ENCODE data around the gene PRUNE2.

The PRUNE2 gene

DNA sequence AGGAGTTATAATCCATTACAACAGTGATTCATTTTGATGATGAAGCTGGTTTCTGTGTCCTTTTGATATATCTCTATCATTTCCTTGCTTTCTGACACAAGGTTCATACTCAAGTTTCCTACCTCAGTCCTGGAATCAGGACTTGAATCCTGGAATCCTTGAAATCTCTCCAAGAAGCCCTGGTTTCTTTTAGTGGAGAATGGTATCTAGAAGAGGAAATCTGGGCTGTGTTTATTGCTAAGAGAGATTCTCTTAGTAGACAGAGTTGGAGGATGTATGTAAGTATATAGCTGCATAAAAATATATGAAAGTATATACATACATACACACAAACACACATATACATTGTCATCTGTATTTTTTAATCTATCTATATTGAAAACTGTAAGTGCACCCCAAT is 332.5 kb downstream of the PRUNE2 start:
- no peak for DNase-seq (ENCODE audit: low read depth)

GRCh38 chr9:76572151-76572550 is 333.8 kb downstream of the PRUNE2 start:
- DNase-seq (ENCODE audit: low read depth), result no peak

DNA sequence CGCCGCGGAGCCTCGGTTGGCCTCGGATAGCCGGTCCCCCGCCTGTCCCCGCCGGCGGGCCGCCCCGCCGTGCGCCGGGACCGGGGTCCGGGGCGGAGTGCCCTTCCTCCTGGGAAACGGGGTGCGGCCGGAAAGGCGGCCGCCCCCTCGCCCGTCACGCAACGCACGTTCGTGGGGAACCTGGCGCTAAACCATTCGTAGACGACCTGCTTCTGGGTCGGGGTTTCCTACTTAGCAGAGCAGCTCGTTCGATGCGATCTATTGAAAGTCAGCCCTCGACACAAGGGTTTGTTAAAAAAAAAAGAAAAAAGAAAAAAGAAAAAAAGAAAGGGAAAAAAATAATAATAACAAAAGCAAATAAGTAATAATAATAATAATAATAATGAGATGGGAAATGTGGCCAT is 334.2 kb downstream of the PRUNE2 start:
- no peak for DNase-seq (ENCODE audit: low read depth)

- DNase-seq (ENCODE audit: low read depth), result no peak
Observed at GRCh38 chr9:76571288-76571687, 334.6 kb downstream of the PRUNE2 start.

DNA sequence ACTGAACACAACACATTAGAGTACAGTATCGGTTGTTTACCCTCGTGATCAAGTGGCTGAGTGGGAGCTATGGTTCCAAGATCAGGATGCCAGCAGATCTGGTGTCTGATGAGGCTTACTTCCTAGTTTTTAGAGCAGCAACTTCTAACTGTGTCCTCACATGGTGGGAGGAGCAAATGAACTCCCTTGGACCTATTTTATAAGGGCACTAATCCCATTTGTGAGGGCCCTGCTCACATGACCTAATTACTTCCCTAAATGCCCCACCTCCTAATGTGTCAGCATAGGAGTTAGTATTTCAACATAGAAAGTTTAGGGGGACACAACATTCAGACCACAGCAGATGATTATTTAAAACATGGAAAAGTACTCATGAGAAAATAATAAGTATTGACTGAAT is 335.1 kb downstream of the PRUNE2 start:
- DNase-seq (ENCODE audit: low read depth), result no peak

DNA sequence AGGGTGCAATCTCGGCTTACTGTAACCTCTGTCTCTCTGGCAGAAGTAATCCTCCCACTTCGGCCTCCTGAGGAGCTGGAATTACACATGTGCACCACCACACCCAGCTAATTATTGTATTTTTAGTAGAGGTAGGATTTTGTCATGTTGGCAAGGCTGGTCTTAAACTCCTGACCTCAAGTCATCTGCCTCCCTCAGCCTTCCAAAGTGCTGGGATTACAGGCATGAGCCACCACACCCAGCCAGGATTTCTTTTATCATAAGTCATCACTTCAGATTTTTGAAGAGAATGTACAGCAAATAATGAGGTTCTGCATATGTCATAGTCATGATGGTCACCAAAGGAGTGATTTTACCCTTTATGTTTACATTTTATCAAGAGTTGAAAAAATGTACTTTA is 338.8 kb downstream of the PRUNE2 start:
- DNase-seq (ENCODE audit: low read depth), result no peak

DNA sequence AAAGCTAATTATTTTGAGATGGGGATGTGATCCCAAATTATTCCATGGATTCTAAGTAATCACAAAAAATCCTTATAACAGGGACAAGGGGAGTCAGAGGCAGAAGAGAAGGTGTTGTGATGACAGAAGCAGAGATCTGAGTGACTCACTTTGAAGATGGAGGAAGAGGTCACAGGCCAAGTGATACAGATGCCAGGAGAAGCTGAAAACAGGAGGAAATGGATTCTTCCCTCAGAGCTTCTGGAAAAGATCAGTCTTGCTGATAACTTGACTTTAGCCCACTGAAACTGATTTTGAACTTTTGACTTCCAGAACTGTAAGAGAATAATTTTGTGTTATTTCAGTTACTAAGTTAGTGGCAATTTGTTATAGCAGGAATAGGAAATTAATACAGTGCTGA is 341.6 kb downstream of the PRUNE2 start:
- DNase-seq (ENCODE audit: low read depth), result no peak

DNA sequence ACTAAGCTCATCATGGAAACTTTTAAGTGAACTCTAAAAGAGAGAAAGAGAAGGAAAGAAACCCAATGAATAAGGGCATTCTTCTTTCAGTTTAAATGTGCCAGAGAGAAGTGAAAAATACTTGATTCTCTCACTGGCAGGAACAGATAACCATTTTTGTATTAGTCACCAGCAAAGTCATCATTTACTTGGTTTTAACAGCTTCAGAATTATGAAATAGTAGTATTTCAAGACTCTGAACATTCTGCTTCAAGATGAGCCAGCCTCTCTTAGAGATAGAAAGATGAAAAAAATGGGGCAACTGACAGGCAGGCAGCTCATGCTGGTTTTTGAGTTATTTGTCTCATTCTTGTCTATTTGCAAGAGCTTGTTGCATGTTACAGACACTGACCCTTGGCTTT is 343.4 kb downstream of the PRUNE2 start:
- no peak for DNase-seq (ENCODE audit: low read depth)

DNA sequence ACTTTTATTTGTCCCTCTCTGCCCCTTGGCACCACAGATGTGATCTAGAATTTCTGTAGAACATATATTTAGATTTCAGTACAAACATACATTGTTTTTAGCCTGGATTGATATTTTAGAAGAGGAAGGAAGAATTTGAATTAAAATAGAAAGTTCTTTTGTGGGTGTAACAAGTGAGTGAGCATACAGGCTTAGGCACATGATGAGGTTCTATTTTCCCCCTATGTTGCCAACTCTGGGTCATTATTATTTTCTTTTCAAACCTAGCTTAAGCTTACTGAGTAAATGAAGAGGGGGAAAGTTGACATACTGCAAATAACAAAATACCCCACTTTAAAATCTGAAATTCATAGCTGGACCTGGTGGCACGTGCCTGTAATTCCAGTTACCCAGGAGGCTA is 344.0 kb downstream of the PRUNE2 start:
- DNase-seq (ENCODE audit: low read depth), result no peak

Measured in activated T-helper 9 cell treated with anti-CD3 and anti-CD28 coated beads, Interleukin-2, amount 50 U/mL, for 16 hours (primary cell).